ENCODE data around the gene PRRT1.
"Not testable (repeated sequence)": the region's sequence is repeated elsewhere in the genome, so short reads cannot be mapped to it uniquely, and the experiment has no call there.

PRRT1 gene

GRCh38 chr6:32149092-32149755 lies 2.5 kb downstream of the PRRT1 start:
- no peak overlapping the region for H3K4me3 ChIP-seq (replicated peaks; ENCODE audit: low read depth, low read length)
- DNase-seq (ENCODE audit: extremely low read depth, low read depth), result no peak
- TF ChIP-seq CTCF (IDR thresholded peaks at IDR 0.05; ENCODE audit: low read depth, low read length, missing control alignments), result no peak

GRCh38 chr6:32148289-32149091 lies 3.2 kb downstream of the PRRT1 start:
- no peak for DNase-seq (ENCODE audit: extremely low read depth, low read depth)
- no peak for TF ChIP-seq CTCF (IDR thresholded peaks at IDR 0.05; ENCODE audit: low read depth, low read length, missing control alignments)
- no peak overlapping the region for H3K4me3 ChIP-seq (replicated peaks; ENCODE audit: low read depth, low read length)

GRCh38 chr6:32147401-32148132 lies 4.2 kb downstream of the PRRT1 start:
- no peak for DNase-seq (ENCODE audit: extremely low read depth, low read depth)
- no peak overlapping the region for H3K4me3 ChIP-seq (replicated peaks; ENCODE audit: low read depth, low read length)

GRCh38 chr6:32146687-32147086 lies 5.1 kb downstream of the PRRT1 start:
- no peak overlapping the region for H3K4me3 ChIP-seq (replicated peaks; ENCODE audit: low read depth, low read length)
- no peak for TF ChIP-seq CTCF (IDR thresholded peaks at IDR 0.05; ENCODE audit: low read depth, low read length, missing control alignments)
- DNase-seq (ENCODE audit: extremely low read depth, low read depth), result no peak

More at GRCh38 chr6:32147401-32148132, 4.2 kb downstream of the PRRT1 start:
- no peak for TF ChIP-seq CTCF (IDR thresholded peaks at IDR 0.05; ENCODE audit: low read depth, low read length, missing control alignments)

- TF ChIP-seq CTCF (IDR thresholded peaks at IDR 0.05; ENCODE audit: low read depth, low read length, missing control alignments), result no peak
- no peak overlapping the region for H3K4me3 ChIP-seq (replicated peaks; ENCODE audit: low read depth, low read length)
- no peak for DNase-seq (ENCODE audit: extremely low read depth, low read depth)
Measured at GRCh38 chr6:32146287-32146686, 5.5 kb downstream of the PRRT1 start.

- H3K4me3 ChIP-seq (replicated peaks; ENCODE audit: low read depth, low read length), result not testable (repeated sequence)
Measured at GRCh38 chr6:32144238-32144637, 7.5 kb downstream of the PRRT1 start.

More at GRCh38 chr6:32144238-32144637, 7.5 kb downstream of the PRRT1 start:
- not testable (repeated sequence) for DNase-seq (ENCODE audit: extremely low read depth, low read depth)

Data from HFF-Myc (cell line).